ENCODE measurements around the gene PLXNB1.

The PLXNB1 gene

GRCh38 chr3:48432411-48433371 lies 2.8 kb upstream of the PLXNB1 start:
- FAIRE-seq = no peak

DNA sequence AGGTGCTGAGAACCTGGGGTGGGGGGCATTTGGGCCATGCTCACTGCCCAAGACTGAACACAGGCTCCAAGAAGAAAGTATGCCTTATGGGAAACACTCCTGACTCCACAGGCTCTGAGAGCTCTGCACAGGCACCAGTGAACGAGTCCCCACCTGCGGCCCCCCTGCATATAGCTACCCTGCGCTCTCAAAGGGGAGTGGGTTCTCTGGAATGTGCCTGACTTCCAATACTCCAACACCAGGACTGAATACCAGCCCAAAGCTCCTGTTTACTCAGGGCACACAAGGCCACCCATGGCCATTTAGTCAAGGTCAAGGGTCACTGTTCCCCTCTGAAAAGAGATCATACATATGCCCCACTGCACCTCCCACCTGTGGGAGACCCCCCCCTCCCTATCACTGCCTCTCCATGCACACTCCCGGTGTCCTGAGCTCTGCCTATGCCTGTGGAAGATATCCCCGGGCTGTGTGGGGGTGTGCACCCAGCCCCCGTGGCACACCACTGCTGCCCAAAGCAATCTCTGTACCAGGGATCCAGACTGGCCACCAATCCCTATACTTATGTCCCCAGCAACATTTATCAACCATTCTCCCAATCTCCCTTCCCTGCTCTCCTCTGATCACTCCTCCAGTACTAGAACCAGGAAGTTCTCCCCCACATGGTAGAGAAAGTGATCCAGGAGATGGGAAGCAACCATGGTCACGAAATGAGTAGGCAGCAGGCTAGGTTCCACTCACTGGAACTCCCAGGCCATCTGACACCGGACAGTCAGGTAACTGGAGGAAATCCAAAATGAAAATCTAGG lies 1.5 kb upstream of the PLXNB1 start:
- no peak for FAIRE-seq

GRCh38 chr3:48430708-48431101 lies 819 bp upstream of the PLXNB1 start:
- no peak for FAIRE-seq

- FAIRE-seq = no peak
Observed at GRCh38 chr3:48429317-48429959, 448 bp downstream of the PLXNB1 start.

DNA sequence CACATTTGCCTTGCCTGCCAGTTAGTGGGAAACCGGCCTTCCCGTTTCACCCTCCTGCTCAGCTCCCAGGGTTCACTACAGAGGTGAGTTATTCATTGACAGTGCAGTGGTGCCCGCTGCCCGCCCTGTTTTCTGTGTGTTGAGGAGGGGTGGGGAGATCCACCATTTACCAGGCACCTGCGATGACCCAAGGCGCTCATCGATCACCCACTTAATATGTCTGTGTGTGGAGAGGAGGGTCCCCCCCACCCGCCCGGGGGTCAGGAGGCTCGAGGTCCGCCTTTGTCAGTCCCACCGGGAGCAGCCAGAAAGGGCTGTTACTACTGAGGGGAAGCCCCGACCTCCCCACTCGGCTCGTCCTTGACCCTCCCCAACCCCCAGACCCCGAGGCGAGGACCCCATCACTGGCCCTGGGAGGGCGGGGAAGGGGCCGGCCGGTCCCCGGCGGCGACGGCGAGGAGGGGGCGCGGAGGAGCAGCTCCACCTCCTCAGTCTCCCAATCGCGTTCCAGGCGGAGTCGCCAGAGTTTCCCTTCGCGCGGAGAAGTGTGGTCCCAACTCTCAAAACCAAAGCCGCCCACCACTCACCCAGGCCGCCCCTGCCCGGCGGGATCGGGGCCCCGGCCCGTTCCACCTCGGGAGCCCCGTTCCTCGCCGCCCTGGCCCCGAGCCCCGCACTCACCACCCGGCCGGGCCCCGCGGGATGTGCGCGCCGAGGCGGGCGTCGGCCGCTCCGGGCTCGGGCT lies 1.1 kb downstream of the PLXNB1 start:
- FAIRE-seq = no peak

- FAIRE-seq = no peak
Observed at GRCh38 chr3:48428088-48428571, 1.8 kb downstream of the PLXNB1 start.

DNA sequence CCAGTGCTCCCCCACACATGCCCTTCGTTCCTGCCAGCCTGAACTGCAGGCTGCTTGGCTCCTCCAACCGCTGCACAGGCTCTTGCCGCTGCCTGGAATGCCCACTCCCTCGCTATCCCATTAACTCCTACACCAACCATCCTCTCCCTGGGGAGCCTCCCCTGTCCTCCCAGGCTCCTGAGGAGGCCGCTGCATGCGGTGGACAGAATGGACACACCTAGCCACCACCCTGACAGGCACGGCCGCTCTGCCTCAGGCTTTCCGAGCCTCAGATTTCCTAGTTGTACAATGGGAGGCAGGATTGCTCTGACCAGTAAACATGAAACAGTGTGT lies 2.3 kb downstream of the PLXNB1 start:
- FAIRE-seq = no peak

- FAIRE-seq = no peak
Observed at GRCh38 chr3:48426944-48427629, 2.8 kb downstream of the PLXNB1 start.

DNA sequence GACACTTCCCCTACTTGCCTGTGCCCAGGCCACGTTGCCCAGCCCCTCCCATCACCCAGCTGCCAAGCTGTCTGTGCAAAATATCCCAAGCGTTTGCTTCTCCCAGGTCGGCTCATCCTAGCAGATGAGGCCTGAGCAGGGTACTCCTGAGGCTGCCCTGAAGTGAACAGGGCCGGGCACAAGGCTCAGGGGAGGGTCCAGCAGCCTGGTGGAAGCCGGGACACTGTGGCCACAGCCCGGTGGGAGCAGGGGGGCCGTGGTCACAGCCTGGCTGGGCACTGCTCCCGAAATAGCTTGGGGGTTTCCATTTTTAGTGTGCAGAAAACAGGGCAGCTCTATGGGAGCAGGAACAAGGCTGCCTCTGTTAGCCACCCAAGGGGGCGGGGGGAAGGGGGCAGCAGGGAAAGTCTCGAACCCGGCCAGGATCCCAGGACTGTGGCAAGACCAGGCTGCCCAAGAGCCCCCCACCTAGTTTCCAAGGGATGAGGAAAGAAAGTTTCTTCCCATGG lies 3.4 kb downstream of the PLXNB1 start:
- FAIRE-seq = no peak

GRCh38 chr3:48425281-48425812 lies 4.5 kb downstream of the PLXNB1 start:
- no peak for FAIRE-seq

DNA sequence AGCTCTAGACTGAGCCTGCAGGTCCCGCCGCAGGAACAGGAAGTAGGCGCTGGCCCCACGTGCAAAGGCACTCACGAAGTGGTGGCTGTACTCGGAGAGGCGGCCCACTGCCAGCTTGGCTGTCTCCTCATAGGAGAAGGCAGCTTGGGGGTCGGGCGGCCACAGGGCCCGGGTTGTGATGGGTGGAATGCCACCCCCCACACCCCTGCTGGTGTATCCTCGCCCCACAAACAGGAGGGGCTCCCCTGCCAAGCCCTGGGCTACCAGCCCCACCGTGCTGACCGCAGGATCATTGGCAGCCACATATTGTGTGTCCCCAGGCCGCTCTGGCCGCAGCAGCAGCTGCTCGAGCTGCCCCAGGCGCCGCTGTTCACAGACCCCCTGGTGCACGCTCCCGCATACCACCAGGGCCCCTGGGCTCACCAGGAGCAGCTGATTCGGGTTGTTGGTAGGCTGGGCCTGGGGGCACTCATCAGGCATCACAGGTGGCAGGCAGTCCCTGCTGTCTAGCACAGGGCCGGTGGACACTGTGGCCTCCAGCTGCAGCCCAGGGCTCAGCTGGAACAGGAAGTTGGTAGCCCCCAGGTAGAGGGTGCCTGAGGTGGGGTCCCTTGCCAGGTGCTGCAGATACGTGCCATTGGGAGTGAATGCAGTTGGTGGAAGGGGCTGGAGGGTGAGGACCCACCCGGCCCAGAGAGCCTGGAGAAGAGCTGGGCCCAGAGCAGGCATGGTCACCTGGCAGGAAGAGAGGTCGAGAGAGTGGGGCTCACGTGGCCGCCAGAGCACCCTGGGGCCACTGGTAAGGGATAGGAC lies 5.8 kb downstream of the PLXNB1 start:
- FAIRE-seq = no peak

- FAIRE-seq = no peak
Observed at GRCh38 chr3:48423241-48423882, 6.5 kb downstream of the PLXNB1 start.

GRCh38 chr3:48422681-48423080 lies 7.2 kb downstream of the PLXNB1 start:
- FAIRE-seq = no peak

- FAIRE-seq = no peak
Observed at GRCh38 chr3:48422272-48422671, 7.6 kb downstream of the PLXNB1 start.

GRCh38 chr3:48420561-48420960 lies 9.3 kb downstream of the PLXNB1 start:
- FAIRE-seq = no peak

DNA sequence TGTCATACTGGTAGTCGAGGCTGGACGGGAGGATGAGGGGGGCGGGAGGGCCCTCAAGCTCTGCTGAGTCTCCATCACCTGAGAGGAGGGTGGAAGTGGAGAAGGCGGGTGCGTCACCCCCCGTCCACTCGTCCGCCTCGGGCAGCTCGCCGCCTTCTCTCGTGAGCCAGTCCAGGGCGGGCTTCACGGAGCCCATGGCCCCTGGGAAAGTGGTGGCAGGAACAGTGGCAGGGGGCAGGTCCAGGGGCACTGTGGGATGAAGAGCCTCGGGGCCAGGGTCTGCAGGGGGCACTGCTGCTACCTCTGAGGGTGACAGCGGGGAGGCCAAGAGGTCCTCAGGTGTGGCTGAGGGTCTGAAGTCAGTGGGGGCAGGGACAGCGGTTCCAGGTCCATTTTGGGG lies 10.3 kb downstream of the PLXNB1 start:
- no peak for FAIRE-seq

DNA sequence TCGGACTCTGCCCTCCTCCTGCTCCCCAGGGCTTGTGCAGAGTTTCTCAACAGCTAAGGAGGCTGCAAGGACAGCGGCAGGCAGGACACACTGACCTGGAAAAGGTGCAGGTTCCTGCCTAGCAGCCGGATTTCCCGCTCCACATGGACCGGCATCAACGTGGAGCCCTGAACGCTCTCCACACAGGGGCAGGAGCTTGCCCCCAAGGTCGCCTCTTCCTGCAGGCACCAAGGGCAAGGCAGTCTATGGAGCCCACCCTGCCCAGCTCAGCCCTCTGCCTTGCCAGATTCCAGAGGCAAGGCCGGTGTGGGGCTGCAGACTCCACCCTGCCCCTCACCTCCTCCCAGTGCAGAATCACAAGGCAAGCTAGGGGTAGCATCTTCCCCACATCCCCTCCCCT lies 10.7 kb downstream of the PLXNB1 start:
- no peak for FAIRE-seq

DNA sequence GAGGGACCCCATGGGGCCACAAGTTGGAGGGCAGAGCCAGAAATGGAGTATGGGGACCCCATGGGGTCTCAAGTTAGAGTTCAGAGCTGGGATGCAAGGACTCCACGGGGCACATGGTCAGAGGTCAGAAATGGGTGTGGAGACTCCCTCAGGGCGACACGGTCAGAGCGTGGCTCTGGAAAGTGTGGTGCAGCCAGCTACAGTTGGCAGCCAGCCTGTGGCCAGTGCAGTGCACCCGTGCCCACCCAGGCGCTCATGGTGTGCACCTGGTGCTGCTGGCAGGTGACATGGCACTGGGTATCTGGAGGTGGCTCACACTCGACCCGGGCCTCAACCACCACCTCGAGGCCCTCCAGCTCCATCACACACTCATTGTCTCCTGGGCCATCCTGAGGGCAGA lies 11.2 kb downstream of the PLXNB1 start:
- no peak for FAIRE-seq

DNA sequence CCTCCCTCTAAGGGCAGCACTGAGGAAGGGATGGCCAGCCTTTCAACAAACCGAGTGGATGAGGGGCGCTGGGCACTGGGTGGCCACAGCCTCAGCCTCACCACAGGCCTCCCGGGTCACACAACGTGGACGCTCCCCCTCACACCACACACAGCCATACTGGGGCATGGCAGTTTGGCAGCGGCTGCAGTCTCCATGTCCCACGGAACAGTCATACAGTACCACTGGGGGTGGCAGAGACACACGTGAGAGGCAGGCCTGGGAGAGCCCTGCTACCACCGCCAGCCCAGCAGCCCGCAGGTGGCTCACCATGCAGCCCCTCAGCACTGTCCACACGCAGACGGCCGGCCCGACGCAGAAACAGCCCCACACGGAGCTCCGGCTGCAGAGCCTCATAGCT lies 11.7 kb downstream of the PLXNB1 start:
- no peak for FAIRE-seq

- FAIRE-seq = no peak
Observed at GRCh38 chr3:48417529-48418108, 12.3 kb downstream of the PLXNB1 start.

Data from colon (tissue), 2 donors.